ENCODE measurements around the gene HDAC4.

DNA sequence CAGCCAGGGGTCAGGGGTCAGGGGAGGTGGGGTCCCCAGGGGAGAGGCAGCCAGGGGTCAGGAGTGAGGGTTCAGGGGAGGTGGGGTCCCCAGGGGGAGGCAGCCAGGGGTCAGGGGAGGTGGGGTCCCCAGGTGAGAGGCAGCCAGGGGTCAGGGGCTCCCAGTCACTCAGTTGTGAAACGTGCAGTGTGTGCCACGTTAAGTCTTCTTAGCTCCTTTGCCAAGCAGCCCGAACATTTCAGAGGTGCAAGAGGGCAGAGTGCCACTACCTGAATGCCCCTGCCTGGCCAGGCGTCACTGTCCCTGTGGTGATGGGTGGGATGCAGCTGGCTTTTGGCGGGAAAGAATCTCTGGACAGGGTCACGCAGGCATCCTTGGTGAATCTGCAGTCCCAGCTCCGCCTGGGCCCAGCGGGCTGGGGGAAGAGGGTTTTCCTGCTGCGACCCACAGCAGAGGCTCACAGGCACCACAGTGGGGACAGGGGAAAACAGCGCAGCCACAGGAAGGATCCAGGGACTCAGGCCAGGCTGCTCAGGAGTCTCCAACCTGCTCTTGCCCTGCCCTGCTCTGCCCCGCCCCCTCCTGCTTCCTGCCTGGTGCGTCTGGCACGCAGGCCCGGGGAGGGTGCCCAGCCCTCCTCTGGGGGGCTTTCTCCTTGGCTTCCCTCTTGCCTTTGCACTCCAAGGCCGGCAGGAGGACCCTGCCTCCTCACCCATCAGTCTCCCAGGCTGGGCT is 364.7 kb downstream of the HDAC4 start:
- no peak for TF ChIP-seq EZH2 (IDR thresholded peaks at IDR 0.05; ENCODE audit: borderline replicate concordance)
- TF ChIP-seq, protein P1, sequence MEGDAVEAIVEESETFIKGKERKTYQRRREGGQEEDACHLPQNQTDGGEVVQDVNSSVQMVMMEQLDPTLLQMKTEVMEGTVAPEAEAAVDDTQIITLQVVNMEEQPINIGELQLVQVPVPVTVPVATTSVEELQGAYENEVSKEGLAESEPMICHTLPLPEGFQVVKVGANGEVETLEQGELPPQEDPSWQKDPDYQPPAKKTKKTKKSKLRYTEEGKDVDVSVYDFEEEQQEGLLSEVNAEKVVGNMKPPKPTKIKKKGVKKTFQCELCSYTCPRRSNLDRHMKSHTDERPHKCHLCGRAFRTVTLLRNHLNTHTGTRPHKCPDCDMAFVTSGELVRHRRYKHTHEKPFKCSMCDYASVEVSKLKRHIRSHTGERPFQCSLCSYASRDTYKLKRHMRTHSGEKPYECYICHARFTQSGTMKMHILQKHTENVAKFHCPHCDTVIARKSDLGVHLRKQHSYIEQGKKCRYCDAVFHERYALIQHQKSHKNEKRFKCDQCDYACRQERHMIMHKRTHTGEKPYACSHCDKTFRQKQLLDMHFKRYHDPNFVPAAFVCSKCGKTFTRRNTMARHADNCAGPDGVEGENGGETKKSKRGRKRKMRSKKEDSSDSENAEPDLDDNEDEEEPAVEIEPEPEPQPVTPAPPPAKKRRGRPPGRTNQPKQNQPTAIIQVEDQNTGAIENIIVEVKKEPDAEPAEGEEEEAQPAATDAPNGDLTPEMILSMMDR (IDR thresholded peaks at IDR 0.05; ENCODE audit: poor library complexity) = no peak
